ENCODE measurements around the gene PTPN20. TPM values are rescaled to one million over a fixed set of nuclear protein-coding genes. Genes with fewer than 3 reads are reported as not detected.

PTPN20 gene
- total and polyA plus RNA-seq, 2 of the 8 experiments (the other 6 are each of a cell fraction or from before 2014, with no cell fraction given) = not detected

DNA sequence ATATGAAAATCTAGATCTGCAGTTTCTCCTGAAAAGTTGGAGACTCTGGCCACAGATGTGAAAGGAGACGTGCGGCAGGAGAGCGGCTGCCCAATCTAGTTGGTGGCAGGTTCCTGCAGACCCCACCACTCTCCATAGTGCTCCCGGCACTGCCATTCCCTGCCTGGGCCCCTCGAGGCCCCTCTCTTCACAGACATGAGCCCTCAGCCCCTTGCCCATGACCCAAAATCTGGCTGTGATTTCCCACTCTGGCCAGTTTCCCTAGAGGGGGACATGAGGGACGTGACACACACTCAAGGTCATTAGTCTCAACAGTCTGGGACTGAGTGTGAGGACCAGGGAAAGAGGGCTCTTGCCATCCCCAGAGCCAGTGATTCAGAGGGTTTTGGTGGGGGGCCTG lies 138.7 kb downstream of the PTPN20 start:
- Histone ChIP-seq H3K4me2 (ENCODE audit: insufficient read depth in 1 of 2, low read depth in 2 of 2, low read length in 2 of 2) (no peak overlapping the region), H3K4ac (replicated peaks; ENCODE audit: insufficient read length, low read depth, low read length) (no peak overlapping the region), H2BK5ac (ENCODE audit: low read depth, low read length) (no peak overlapping the region), H4K5ac (ENCODE audit: insufficient read length, low read depth, low read length) (no peak overlapping the region), H2BK12ac (ENCODE audit: low read depth, low read length) (no peak overlapping the region), H3K4me1 (replicated peaks in 1 of 4; ENCODE audit: control insufficient read depth in 3 of 4, insufficient read depth in 4 of 4, low read length in 3 of 4) (no peaks in the 10 kb centered on the region), H3K79me1 (ENCODE audit: low read depth, low read length) (no peaks in the 10 kb centered on the region), H3K18ac (ENCODE audit: extremely low read depth, low read length) (no peak overlapping the region), H3K14ac (ENCODE audit: insufficient read length) (no peak overlapping the region), H4K20me1 (replicated peaks in 1 of 2; ENCODE audit: control insufficient read depth in 1 of 2, insufficient read depth in 2 of 2, low read length in 2 of 2) (no peaks in the 10 kb centered on the region), H3K79me2 (ENCODE audit: control insufficient read depth in 1 of 2, insufficient read depth in 2 of 2, low read length in 2 of 2) (no peaks in the 10 kb centered on the region), H2BK20ac (ENCODE audit: low read length) (no peak overlapping the region), H3K23me2 (ENCODE audit: low read depth, low read length) (no peaks in the 10 kb centered on the region), H2AFZ (ENCODE audit: low read length) (no peak overlapping the region), H3K36me3 (ENCODE audit: control insufficient read depth in 2 of 4, insufficient read depth in 4 of 4, low read length in 3 of 4) (no peaks in the 10 kb centered on the region), H3K9ac (replicated peaks in 1 of 4; ENCODE audit: extremely low read depth in 1 of 4, low read depth in 3 of 4, low read length in 3 of 4) (no peak overlapping the region), H2BK120ac (replicated peaks; ENCODE audit: low read depth, low read length) (no peak overlapping the region), H3K27ac (ENCODE audit: low read depth, low read length) (no peak overlapping the region), H3K9me3 (ENCODE audit: insufficient read depth in 2 of 2, low read depth in 1 of 2, low read length in 1 of 2) (no peaks in the 10 kb centered on the region), H2AK5ac (ENCODE audit: low read depth, low read length) (no peak overlapping the region), H3K23ac (ENCODE audit: insufficient read length) (no peak overlapping the region), H3K4me3 (ENCODE audit: extremely low read depth in 1 of 4, insufficient read depth in 2 of 4, low read depth in 3 of 4, low read length in 4 of 4) (no peak overlapping the region), H3K56ac (replicated peaks; ENCODE audit: insufficient read length, low read depth, low read length) (no peak overlapping the region), H4K8ac (ENCODE audit: extremely low read depth, insufficient read depth, low read length) (no peak overlapping the region), H3K27me3 (replicated peaks in 1 of 4; ENCODE audit: control insufficient read depth in 3 of 4, extremely low read depth in 1 of 4, insufficient read depth in 3 of 4, low read length in 3 of 4) (no peaks in the 10 kb centered on the region), H2BK15ac (ENCODE audit: low read length) (no peak overlapping the region), H4K91ac (replicated peaks; ENCODE audit: insufficient read length, low read length) (no peak overlapping the region)
- DNase-seq (ENCODE audit: low read depth in 1 of 2, low spot score in 2 of 2) (no peak), FAIRE-seq (no peak)
- 95% methylated on average over 6 of the region's 6 CpGs; no CpG with 5 or more reads in 1 of the 2 experiments for WGBS, 2 experiments (ENCODE audit: extremely low coverage in 1 of 2, insufficient coverage in 1 of 2, insufficient read length in 1 of 2, insufficient replicate concordance in 2 of 2, low coverage in 1 of 2, low lambda C conversion rate in 2 of 2, missing lambda C conversion rate in 1 of 2)
- ChIA-PET CTCF (ENCODE audit: partially characterized antibody) (interaction anchor here (1.1 to 12.1 kb wide), 12 partner anchors 10 to 266 kb away, joined by 3 to 201 read pairs (median 14); no protein-coding TSS in a partner anchor), POLR2A (ENCODE audit: partially characterized antibody) (no interaction called here)
- no peak for TF ChIP-seq CBX5 (IDR thresholded peaks at IDR 0.05; ENCODE audit: low read depth, low read length)
- TF ChIP-seq NRF1 (IDR thresholded peaks at IDR 0.05; ENCODE audit: low read depth, low read length) = no peak
- TF ChIP-seq TAF7 (optimal IDR thresholded peaks at IDR 0.05; ENCODE audit: borderline replicate concordance, low read depth, low read length) = no peak
- TF ChIP-seq SP1 (IDR thresholded peaks at IDR 0.05; ENCODE audit: low read depth, low read length) = no peak
- TF ChIP-seq SIX5 (IDR thresholded peaks at IDR 0.05; ENCODE audit: low read depth, low read length) = no peak
- no peak for TF ChIP-seq POLR2A (IDR thresholded peaks at IDR 0.05; ENCODE audit: control extremely low read depth in 1 of 2, low read depth in 2 of 2, low read length in 2 of 2)
- no peak for TF ChIP-seq YY1 (IDR thresholded peaks at IDR 0.05; ENCODE audit: low read depth, low read length)
- TF ChIP-seq, protein P1, sequence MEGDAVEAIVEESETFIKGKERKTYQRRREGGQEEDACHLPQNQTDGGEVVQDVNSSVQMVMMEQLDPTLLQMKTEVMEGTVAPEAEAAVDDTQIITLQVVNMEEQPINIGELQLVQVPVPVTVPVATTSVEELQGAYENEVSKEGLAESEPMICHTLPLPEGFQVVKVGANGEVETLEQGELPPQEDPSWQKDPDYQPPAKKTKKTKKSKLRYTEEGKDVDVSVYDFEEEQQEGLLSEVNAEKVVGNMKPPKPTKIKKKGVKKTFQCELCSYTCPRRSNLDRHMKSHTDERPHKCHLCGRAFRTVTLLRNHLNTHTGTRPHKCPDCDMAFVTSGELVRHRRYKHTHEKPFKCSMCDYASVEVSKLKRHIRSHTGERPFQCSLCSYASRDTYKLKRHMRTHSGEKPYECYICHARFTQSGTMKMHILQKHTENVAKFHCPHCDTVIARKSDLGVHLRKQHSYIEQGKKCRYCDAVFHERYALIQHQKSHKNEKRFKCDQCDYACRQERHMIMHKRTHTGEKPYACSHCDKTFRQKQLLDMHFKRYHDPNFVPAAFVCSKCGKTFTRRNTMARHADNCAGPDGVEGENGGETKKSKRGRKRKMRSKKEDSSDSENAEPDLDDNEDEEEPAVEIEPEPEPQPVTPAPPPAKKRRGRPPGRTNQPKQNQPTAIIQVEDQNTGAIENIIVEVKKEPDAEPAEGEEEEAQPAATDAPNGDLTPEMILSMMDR (IDR thresholded peaks at IDR 0.05; ENCODE audit: control extremely low read depth in 1 of 3, insufficient read depth in 1 of 3, low read depth in 1 of 3, low read length in 3 of 3) = no peak
- TF ChIP-seq KDM5A (IDR thresholded peaks at IDR 0.05; ENCODE audit: low read length) = no peak
- no peak for TF ChIP-seq TAF1 (IDR thresholded peaks at IDR 0.05; ENCODE audit: low read depth, low read length)
- no peak for TF ChIP-seq CBX8 (IDR thresholded peaks at IDR 0.05; ENCODE audit: borderline replicate concordance, low read depth, low read length)
- TF ChIP-seq EP300 (IDR thresholded peaks at IDR 0.05; ENCODE audit: borderline replicate concordance in 1 of 2, low read depth in 2 of 2, low read length in 2 of 2) = no peak
- TF ChIP-seq POU5F1 (IDR thresholded peaks at IDR 0.05; ENCODE audit: low read depth, low read length) = no peak
